Umbilical cord (tissue), 2 donors: Measurements from ENCODE around the gene DDX4. TPM values are rescaled to one million over a fixed set of nuclear protein-coding genes. Genes with fewer than 3 reads are reported as not detected.

Source experiments
- DNase-seq: peaks from one replicate; pipeline ENCODE4 v3.0.0-alpha.2; 2015; ENCODE audit warnings: low spot score
- total RNA-seq: library from RNA; depleted of rRNA; stranded (reverse); fragments of >200 nt; gene quantifications from one replicate; pipeline ENCODE4 v1.2.3, GENCODE V29; 2014; ENCODE audit warnings: low replicate concordance; ENCODE audit not compliant: insufficient read depth

DDX4 gene
- total RNA-seq, 1 donor from 2014 or later: 4.1 TPM

DNA sequence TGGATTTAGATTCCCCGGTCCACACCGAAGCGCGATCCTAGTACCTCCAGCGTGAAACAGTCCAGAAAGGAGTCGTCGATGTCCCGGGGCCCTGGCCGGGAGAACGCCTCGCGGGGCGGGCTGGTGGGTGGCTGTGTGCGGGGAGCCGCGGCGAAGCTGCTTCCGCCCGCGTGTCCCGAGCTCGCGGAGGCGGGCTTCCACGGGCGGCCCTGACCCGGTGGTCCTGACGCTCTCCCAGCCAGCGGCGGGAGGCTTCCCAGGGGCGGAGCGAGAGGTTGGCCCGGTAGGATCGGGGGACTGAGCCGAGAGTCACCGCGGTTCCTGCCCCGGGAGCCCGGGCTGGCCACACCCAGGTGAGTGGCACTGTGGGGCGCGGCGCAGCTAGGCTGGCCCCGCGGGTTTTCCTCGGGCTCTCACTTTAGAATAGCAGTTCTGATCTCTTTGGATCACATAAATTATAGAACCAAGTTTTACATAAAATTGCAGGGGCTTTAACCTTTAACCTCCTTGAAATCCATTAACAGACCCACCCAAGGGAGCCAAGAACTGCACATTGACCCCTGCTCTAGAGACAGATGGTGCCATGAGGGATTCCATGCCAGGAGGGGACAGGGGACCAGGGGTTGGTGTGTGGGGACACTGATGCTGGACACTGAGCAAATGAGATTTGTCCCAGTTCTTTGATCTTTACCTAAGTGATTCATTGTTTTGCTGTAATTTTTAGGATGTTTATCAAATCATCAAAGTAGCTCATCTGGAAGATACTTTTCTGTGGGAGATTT lies 84.1 kb downstream of the DDX4 start:
- DNase-seq: peak; percentile 23

DNA sequence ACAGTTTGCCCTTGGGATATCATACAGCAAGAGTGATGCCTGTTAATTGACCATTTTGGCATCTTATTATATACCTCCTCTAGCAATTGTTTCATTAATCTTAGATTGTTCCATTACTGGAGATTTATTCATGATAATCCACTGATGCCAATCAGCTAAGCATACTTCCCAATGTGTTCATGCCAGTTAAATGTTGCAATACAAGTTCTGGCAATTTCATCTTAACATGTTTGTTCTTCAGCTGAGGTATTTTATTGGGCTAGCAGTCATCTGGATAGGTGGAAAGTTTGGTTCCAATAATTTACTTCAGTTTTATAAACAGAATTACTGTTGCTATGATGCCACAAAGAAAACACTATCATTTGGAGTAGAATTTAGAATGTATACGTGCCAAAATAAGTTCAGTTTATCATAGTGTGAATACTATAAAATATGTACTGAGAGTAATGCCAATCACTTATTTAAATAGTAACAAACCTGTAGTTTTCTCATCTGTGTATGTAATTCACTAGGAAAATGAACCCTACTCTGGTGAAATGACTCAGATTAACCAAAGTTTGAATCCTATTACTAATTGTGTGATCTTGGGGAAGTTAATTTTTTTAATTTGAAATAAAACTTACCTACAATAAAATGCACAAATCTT lies 85.4 kb downstream of the DDX4 start:
- no peak for DNase-seq

DNA sequence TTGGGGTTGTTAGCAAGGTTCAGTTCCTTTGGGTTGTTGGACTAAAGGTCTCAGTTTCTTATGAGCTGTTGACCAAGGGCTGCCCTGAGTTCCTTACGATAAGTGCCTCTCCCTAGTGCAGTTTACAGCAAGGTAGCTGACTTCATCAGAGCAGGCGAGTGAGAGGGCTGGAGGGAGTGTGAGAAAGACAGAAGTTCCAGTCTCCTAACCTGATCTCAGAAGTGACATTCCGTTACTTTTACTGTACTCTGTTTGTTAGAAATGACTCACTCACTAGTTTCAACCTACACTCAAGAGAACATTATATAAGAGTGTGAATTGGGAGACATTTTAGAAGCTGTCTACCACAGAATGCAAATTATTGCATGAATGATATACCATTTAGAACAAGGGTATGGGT lies 92.1 kb downstream of the DDX4 start:
- DNase-seq: no peak

DNA sequence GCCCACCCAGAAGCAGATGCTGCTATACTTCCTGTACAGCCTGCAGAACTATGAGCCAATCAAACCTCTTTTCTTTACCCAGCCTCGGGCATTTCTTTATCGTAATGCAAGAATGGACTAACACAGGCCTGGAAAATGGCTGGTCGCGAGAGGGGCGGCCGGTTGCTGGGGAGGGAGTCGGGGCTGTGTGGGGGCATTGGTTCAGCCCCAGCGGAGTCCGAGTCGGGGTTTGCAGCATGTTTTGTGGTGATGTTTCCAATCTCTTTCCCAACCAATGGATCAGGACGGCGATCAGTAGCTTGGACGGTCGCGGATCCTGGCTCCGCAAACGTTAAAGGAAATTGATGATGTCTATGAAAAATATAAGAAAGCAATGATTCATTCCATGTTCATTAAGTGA lies 94.6 kb downstream of the DDX4 start:
- DNase-seq: no peak

DNA sequence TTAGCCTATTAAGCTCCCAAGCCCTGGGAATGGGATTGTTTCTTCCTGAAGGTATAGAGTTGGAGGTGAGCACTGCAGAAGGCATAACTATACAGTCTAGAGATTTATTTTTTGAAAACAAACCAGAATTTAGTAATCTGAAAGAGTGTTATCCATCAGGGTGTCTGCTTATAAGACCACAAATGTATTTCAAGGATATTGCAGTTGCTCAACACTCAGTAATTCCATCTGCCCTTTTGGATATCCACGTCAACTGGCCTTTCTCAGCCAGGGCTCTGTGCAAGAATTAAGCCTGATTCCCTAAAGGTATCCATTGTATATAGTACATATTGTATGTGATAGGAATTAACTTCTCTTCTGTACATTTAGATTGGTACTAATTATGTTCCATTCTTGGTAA lies 98.3 kb downstream of the DDX4 start:
- DNase-seq: no peak

DNA sequence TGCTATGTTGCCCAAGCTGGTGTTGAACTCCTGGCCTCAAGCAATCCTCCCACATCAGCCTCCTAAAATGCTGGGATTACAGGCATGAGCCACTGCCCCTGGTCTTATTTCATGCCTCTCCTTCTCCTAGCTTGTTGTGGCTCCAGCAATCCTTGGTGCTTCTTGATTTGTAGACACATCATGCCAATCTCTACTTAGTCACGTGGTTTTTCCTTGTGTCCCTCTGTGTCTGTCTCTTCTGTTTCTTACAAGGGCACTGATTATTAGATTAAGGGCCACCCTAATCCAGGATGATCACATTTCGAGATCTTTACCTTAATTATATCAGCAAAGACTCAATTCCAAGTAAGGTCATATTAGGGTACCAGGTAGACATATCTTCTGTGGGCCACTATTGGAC lies 104.1 kb downstream of the DDX4 start:
- DNase-seq: no peak

DNA sequence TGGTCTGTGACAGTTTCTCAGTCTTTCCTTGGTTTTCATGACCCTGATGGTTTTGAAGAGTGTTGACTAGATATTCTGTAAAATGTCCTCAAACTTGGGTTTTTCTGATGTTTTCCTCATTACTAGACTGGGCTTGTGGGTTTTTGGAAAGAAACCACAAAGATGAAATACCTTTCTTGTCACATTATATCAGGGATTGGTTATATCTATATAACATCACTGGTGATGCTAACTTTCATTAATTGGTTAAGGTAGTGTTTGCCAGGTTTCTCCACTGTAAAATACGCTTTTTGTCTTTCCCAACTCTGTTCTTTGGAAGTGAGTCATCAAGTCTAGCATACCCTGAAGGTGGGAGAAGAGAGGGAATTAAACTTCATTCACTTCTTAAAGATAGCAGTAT lies 110.0 kb downstream of the DDX4 start:
- no peak for DNase-seq

DNA sequence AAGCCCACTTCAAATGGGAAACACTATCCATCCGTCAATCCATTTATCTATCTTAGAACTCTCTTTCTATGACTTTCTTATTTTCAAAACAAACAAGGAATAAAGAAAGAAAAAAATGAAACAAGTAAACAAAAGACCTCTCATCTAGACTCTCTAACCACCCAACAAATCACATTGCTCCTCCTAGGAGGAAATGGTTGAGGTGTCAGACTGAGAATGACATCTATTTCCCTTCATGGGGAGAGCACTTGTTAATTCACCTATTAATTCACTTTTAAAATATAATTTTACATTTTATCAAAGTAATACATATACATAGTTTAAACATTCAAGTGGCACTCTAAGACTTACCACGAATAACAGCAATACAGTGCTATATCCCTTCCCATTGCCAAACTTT lies 110.9 kb downstream of the DDX4 start:
- DNase-seq: no peak

DNA sequence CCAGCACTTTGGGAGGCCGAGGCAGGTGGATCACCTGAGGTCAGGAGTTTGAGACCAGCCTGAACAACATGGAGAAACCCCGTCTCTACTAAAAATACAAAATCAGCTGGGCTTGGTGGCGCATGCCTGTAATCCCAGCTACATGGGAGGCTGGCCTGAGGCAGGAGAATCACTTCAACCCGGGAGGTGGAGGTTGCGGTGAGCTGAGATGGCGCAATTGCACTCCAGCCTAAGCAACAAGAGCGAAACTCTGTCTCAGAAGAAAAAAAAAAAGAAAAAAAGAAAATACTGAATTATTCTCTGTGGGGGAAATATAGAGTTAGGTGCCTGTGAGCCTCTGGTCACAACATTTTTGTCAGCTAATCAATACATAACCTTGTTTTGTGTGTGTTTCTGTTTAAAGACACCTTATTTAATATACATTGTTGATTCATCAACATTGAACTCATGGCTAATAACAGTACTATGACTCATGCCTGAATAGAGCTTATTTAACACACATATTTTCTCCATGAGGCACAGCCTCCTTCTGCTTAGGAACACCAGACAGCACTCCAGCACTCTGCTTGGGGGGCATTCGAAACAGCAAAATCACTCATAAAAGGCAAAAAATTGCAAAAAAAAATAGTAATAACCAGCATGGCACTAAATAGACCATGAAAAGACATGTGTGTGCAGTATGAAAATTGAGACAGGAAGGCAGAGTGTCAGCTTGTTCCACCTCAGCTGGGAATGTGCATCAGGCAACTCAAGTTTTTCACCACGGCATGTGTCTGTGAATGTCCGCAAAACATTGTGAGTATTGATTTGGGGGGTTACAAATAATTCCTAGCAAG lies 113.2 kb downstream of the DDX4 start, which contains the start of gene IL31RA:
IL31RA (plus strand) TSS at position 519 of the 836 bp plus-strand sequence; CDS start at position 733, 214 bp downstream.
- peak; percentile 74 for DNase-seq

DNA sequence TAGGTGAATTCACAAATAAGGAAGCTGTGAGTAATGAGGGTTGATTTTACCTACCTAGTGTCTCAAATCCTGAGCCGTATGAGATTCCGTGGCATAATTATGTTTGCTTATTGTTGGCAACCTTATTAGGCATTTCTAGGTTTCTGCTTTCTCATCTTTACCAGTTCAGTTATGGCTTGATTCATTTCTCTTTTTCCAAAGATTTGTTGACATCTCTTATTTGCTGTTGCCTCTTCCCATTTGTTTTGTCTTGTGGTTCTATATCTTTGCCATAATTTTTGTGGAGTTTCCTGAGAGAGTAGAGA lies 113.8 kb downstream of the DDX4 start:
- DNase-seq: no peak

DNA sequence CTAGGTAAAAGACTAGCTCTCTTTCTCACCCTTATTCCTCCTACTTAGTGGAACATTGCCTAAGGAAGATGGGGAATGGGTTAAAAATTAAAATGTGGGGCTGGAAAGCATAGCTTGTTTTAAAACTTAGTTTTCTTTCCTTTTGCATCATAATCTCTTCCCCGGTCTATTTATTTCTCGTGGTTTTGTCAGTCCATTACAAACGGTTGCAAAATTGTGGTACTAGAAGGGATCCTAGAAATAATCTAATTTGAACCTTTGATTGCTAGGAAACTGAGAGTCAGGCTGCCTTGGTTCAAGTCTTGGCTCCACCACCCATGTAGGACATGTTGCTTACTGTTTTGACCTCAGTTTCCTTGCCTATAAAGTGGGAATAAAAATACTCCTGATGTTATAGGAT lies 114.6 kb downstream of the DDX4 start:
- no peak for DNase-seq

DNA sequence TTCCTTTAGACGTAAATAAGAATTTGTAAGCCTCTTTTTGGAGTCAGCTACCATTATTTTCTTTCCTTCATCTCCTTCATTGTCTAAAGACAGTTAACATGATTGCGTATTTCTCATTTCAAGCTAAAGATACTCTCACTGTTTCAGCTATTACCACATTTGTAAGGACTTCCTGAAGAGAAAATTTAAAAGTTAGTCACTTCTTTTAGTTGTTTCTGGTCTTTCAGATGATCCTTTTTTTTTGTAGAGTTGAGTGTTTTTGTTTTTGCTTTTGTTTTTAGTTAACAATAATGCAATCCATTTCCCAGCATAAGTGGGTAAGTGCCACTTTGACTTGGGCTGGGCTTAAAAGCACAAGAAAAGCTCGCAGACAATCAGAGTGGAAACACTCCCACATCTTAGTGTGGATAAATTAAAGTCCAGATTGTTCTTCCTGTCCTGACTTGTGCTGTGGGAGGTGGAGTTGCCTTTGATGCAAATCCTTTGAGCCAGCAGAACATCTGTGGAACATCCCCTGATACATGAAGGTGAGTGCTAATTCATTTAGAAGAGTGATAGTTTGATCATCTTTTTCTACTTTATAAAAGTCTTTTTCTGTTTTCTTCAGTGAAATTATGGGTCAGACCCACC lies 115.3 kb downstream of the DDX4 start:
- peak; percentile 12 for DNase-seq

DNA sequence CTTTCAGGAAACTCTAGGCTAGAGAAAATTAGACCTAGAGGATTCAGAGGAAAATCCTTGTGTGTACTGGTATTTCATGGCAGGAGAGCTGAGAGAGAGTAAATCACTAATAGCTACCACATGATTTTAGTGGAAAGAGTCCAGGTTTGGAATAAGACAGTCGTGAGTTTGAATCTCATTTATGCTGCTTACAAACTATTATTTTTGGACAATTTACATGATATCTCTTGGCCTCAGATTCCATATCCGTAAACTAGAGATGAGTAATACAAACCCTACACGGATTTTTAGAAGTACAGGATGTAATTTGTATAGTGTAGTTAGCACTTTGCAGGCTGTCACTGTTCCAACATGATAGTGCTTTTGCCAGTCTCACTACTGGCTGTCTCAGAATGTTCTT lies 116.0 kb downstream of the DDX4 start:
- peak; percentile 2 for DNase-seq

DNA sequence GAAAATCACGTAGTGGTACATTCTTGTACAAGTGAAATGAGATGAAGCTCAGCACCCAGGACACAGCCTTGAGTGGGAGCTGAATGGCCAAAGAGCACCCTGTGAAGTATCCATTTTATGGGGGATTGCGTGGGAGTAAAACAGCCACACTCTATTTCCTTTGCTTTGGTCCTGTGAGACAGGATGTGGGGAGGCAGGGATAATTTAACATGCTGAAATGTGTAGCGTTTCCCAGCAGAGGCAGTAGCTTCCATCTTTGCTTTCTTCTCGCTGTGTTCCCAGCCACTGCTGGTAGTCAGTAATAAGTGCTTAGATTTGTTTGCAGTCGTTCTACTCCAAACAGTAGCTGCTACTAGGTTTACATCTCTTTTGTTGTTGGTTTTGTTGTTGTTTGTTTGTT lies 117.6 kb downstream of the DDX4 start:
- DNase-seq: no peak

DNA sequence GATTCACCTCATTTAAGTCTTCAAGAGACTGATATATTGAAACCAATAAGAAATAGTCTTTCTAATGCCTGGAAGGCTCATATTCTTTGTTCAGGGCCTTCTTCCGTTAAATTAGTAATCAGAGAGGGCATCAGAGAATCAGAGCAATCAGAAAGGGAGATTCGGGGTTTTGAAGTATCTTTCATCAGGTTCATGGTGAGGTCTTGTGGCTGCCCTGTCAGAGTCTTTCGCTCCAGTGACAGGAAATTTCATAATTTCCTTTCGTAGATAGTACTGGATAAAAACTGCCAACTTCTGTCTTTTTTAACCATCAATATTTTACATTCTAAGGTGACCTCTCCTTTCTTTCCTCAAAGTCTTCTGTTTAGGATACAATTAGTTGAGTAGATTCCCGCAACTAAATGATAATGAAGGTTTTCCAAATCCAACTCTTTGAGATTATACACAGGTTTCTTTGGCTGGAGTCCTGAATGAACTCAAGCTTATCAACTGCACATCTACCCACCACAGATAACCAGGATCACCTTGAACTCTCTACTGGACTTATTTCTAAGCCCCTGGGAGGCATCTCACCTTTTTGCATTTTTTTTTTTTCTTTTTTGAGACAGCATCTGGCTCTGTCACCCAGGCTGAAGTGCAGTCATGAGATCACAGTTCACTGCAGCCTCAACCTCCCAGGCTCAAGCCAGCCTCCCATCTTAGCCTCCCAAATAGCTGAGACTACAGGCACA lies 118.8 kb downstream of the DDX4 start:
- no peak for DNase-seq

DNA sequence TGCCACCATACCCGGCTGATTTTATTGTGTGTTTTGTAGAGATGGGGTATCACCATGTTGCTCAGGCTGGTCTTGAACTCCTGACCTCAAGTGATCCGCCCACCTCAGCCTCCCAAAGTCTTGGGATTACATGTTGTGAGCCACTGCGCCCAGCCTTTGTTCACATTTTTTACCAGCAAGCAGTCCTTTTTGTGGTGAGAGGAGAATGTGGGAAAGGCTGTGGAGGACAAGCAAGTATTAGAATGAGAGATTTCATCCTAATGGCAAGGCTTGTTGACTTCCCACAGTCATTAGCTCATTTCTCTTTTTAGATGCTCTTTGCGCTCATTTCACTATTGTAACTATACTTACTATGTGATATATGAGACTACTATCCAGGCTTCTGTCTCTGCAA lies 119.4 kb downstream of the DDX4 start:
- no peak for DNase-seq

DNA sequence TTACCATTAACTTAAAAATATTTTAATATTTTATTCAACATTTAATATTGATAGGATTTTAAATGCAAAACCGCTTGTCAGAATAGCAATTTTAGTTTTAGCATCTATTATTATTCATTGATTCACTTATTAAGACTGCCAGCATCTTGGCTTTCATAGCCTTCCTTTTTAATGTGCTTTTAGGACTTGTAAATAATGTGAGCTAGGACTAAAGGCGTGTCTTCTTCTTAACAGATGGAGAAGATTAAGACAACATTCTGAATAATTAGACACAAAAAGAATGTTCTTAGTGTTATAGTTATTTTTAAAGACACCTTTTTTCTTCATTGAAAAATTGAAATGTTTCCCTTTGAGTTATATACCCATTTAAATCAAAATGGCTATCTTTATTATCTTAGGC lies 120.2 kb downstream of the DDX4 start:
- no peak for DNase-seq

DNA sequence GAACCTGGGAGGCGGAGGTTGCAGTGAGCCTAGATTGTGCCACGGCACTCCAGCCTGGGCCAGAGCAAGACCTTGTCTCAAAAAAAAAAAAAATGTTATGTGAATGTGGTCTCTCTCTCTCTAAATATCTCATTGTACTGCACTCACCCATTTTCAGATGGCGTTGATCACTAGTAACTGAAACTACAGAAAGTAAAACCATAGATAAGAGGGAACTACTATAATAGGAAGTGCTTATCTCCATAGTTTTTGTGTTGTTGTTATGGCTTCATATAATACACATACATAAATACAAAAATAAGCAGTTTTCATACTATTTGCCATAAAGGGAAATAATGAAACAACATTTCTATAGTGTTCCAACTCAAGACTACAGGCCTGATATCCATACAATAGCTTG lies 122.4 kb downstream of the DDX4 start:
- DNase-seq: no peak

DNA sequence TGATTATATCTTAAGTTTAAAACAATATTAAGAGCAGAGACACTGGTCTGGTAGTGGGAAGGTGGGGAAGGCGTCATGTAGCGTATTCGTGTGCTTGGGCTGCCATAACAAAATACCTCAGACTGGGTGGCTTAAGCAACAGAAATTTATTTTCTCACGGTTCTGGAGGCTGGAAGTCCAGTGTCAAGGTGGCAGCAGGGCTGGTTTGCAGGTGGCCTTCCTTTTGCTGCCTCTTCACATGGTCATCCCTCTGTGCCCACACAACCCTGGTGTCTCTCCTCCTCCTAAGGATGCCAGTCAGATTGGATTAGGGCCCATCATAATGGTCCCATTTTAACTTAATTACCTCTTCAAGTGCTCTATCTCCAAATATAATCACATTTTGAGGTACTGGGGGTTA lies 122.8 kb downstream of the DDX4 start:
- no peak for DNase-seq

DNA sequence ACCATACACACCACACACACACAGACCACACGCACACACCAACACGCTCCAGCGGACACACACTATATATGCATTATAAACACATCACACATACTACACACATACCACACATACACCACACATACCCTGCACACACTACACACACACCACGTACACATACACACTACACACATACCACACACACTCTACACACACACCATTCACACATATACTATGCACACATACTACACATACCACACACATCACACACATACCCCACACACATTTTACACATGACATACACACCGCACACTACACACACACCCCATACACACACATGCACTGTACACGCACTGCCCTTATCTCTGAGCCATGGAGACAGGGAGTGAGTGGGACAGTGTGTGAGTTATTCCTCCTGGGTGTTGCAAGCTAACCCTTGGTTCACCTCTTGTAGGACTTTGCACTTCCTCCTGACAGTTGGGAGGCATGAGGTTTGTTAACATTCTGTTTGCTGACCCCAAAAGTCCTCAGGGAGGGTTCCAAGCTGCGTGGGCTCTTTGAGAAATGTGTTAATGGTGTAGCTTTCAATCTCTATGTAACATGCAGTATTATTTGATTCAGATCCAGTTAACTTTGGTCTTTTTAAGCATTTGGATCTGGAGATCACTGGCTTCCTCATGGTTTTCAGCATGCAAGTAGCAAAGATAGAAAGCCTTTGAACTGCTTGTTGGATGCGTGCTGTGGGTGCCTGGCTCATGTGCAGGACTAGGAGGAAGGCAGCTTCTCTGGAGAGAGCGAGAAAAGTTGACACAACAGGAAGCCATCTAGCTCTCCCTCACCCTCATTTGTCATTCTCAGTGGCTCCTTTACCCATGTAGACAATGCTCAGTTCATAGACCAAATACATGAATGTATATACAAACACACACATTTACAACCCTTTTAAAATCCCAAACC lies 127.0 kb downstream of the DDX4 start:
- DNase-seq: no peak
